Measurements from ENCODE around the gene PAGR1. TPM values are rescaled to one million over a fixed set of nuclear protein-coding genes. Genes with fewer than 3 reads are reported as not detected.

PAGR1 gene
- total and polyA plus RNA-seq, 2 of the 8 experiments (the other 6 are each of a cell fraction or from before 2014, with no cell fraction given): 35.4 to 56.4 TPM

DNA sequence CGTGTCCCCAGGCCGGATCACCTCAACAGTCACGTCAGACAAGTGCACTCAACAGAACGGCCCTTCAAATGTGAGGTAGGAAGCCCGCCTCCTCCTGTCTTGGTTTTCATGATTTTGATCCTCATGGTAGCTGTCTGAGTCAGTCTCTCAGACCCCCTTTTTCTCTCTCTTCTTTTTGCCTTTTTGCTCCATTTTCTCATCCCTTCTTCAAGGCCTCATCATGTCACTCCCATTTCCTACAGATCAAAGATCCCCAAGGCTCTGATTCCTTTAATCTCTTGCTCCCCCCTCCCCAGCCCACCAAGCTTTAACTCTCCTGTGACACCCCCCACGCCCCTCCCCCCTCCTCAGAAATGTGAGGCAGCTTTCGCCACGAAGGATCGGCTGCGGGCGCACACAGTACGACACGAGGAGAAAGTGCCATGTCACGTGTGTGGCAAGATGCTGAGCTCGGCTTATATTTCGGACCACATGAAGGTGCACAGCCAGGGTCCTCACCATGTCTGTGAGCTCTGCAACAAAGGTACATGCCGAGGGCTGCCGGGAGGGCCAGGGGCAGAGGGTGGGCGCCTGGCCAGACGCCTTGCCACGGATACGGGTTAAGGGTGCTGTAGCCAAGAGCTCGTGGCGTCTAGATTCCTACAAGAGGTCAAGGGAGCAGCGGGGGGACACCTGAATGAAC is 7.6 kb upstream of the PAGR1 start:
- POLR2A ChIA-PET (ENCODE audit: partially characterized antibody): interaction anchor here (0.6 to 3.9 kb wide), 34 partner anchors 9 to 286 kb away, joined by 3 to 41 read pairs (median 5); partner anchors contain the start of genes ALDOA, ASPHD1, CDIPT and KIF22
- Histone ChIP-seq H3K14ac (ENCODE audit: insufficient read length) (no peak overlapping the region), H3K4me3 (ENCODE audit: extremely low read depth in 1 of 4, insufficient read depth in 2 of 4, low read depth in 3 of 4, low read length in 4 of 4) (peak overlapping the region; percentile 54 to 85 (median 69)), H4K8ac (ENCODE audit: extremely low read depth, insufficient read depth, low read length) (no peak overlapping the region; the same call in 1 of the 2 replicates), H3K27ac (ENCODE audit: low read depth, low read length) (no peak overlapping the region), H2BK120ac (replicated peaks; ENCODE audit: low read depth, low read length) (no peak overlapping the region), H3K9ac (replicated peaks in 1 of 4; ENCODE audit: extremely low read depth in 1 of 4, low read depth in 3 of 4, low read length in 3 of 4) (peak overlapping the region in 3 of 4 experiments; percentile 48 to 53 (median 51); a peak in 6 of 7 replicates), H4K20me1 (replicated peaks in 1 of 2; ENCODE audit: control insufficient read depth in 1 of 2, insufficient read depth in 2 of 2, low read length in 2 of 2) (peaks cover 15 to 21% of the 10 kb centered on the region in 2 experiments), H3K79me1 (ENCODE audit: low read depth, low read length) (no peaks in the 10 kb centered on the region), H2BK5ac (ENCODE audit: low read depth, low read length) (peak overlapping the region; percentile 92), H2BK15ac (ENCODE audit: low read length) (no peak overlapping the region), H2AK5ac (ENCODE audit: low read depth, low read length) (no peak overlapping the region), H4K5ac (ENCODE audit: insufficient read length, low read depth, low read length) (peak overlapping the region; percentile 55), H3K36me3 (ENCODE audit: control insufficient read depth in 2 of 4, insufficient read depth in 4 of 4, low read length in 3 of 4) (peaks cover 6 to 35% (median 11%) of the 10 kb centered on the region in 4 experiments), H3K9me3 (ENCODE audit: insufficient read depth in 2 of 2, low read depth in 1 of 2, low read length in 1 of 2) (no peaks in the 10 kb centered on the region), H2AFZ (ENCODE audit: low read length) (no peak overlapping the region), H2BK20ac (ENCODE audit: low read length) (no peak overlapping the region), H4K91ac (replicated peaks; ENCODE audit: insufficient read length, low read length) (no peak overlapping the region), H3K23me2 (ENCODE audit: low read depth, low read length) (peaks cover 24% of the 10 kb centered on the region), H3K27me3 (replicated peaks in 1 of 4; ENCODE audit: control insufficient read depth in 3 of 4, extremely low read depth in 1 of 4, insufficient read depth in 3 of 4, low read length in 3 of 4) (no peaks in the 10 kb centered on the region), H3K56ac (replicated peaks; ENCODE audit: insufficient read length, low read depth, low read length) (no peak overlapping the region), H3K4me2 (ENCODE audit: insufficient read depth in 1 of 2, low read depth in 2 of 2, low read length in 2 of 2) (peak overlapping the region; percentile 91 to 95), H3K23ac (ENCODE audit: insufficient read length) (no peak overlapping the region), H3K4ac (replicated peaks; ENCODE audit: insufficient read length, low read depth, low read length) (no peak overlapping the region), H3K79me2 (ENCODE audit: control insufficient read depth in 1 of 2, insufficient read depth in 2 of 2, low read length in 2 of 2) (peaks cover 7 to 29% of the 10 kb centered on the region in 2 experiments), H3K18ac (ENCODE audit: extremely low read depth, low read length) (peak overlapping the region; percentile 55; the same call in 1 of the 2 replicates), H3K4me1 (replicated peaks in 1 of 4; ENCODE audit: control insufficient read depth in 3 of 4, insufficient read depth in 4 of 4, low read length in 3 of 4) (peaks cover 0 to 47% (median 34%) of the 10 kb centered on the region in 4 experiments; a peak in 6 of 7 replicates), H2BK12ac (ENCODE audit: low read depth, low read length) (no peak overlapping the region)
- TF ChIP-seq, protein P1, sequence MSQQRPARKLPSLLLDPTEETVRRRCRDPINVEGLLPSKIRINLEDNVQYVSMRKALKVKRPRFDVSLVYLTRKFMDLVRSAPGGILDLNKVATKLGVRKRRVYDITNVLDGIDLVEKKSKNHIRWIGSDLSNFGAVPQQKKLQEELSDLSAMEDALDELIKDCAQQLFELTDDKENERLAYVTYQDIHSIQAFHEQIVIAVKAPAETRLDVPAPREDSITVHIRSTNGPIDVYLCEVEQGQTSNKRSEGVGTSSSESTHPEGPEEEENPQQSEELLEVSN (IDR thresholded peaks at IDR 0.05): no peak
- TF ChIP-seq JUN (IDR thresholded peaks at IDR 0.05; ENCODE audit: low read depth, low read length): no peak
- TF ChIP-seq MAFK (IDR thresholded peaks at IDR 0.05; ENCODE audit: low read depth, low read length): peak; percentile 11; the same call in 1 of the 2 replicates
- 0 out of 2 replicates have a peak, but pooled peaks have one; percentile 7 for TF ChIP-seq POLR2AphosphoS5 (IDR thresholded peaks at IDR 0.05; ENCODE audit: low read depth, low read length)
- FAIRE-seq: no peak
- CTCF ChIA-PET (ENCODE audit: partially characterized antibody): interaction anchor here (0.5 to 4.4 kb wide), 15 partner anchors 10 to 250 kb away, joined by 3 to 30 read pairs (median 3); partner anchors contain the start of genes KIF22, MVP and PAGR1
- WGBS, 2 experiments (ENCODE audit: extremely low coverage in 1 of 2, insufficient coverage in 1 of 2, insufficient read length in 1 of 2, insufficient replicate concordance in 2 of 2, low coverage in 1 of 2, low lambda C conversion rate in 2 of 2, missing lambda C conversion rate in 1 of 2): 74% methylated on average over 23 of the region's 25 CpGs; no CpG with 5 or more reads in 1 of the 2 experiments
- no peak for DNase-seq (ENCODE audit: low read depth in 1 of 2, low spot score in 2 of 2)
